Neuronal stem cell (in vitro differentiated cells): ENCODE results near the gene HCFC2.

Experiments used
- DNase-seq: peaks from one replicate; pipeline ENCODE4 v3.0.0-alpha.2; 2013; ENCODE audit warnings: low spot score
- H2AFZ ChIP-seq: one replicate; pipeline ENCODE4 v1.6.1; 2013; ENCODE audit warnings: mild to moderate bottlenecking, low read length, inconsistent platforms
- H2AK5ac ChIP-seq: 2 replicates; pipeline ENCODE4 v1.6.1; 2013; ENCODE audit warnings: low read depth, mild to moderate bottlenecking, inconsistent platforms, low read length, moderate library complexity, mixed read lengths
- H2BK120ac ChIP-seq: 2 replicates; pipeline ENCODE4 v1.6.1; 2013; ENCODE audit warnings: low read depth, mild to moderate bottlenecking, inconsistent platforms, low read length, moderate library complexity, mixed read lengths
- H2BK12ac ChIP-seq: one replicate; pipeline ENCODE4 v1.6.1; 2013; ENCODE audit warnings: low read length, inconsistent platforms
- H2BK15ac ChIP-seq: 2 replicates; pipeline ENCODE4 v1.6.1; 2013; ENCODE audit warnings: mild to moderate bottlenecking, low read length, inconsistent platforms, mixed read lengths
- H2BK5ac ChIP-seq: one replicate; pipeline ENCODE4 v1.6.1; 2013; ENCODE audit warnings: inconsistent platforms, mild to moderate bottlenecking, low read length, moderate library complexity
- H3K14ac ChIP-seq: one replicate; pipeline ENCODE4 v1.6.1; 2013; ENCODE audit warnings: low read length, inconsistent platforms
- H3K18ac ChIP-seq: 2 replicates; pipeline ENCODE4 v1.6.1; 2013; ENCODE audit warnings: low read length, inconsistent platforms
- H3K23ac ChIP-seq: 2 replicates; pipeline ENCODE4 v1.6.1; 2013; ENCODE audit warnings: low read depth, mild to moderate bottlenecking, mixed read lengths, low read length, inconsistent platforms; ENCODE audit not compliant: poor library complexity
- H3K27ac ChIP-seq: replicated peaks from 3 replicates; pipeline ENCODE4 v1.5.1; 2013; ENCODE audit warnings: low read length, inconsistent platforms
- H3K27me3 ChIP-seq, 3 experiments: 2 replicates each; pipeline ENCODE4 v1.6.1; 2013; ENCODE audit warnings: low read length in 3 of 3, mild to moderate bottlenecking in 2 of 3, inconsistent platforms in 1 of 3, low read depth in 1 of 3, mixed read lengths in 1 of 3, moderate library complexity in 1 of 3; ENCODE audit not compliant: control insufficient read depth in 3 of 3, insufficient read depth in 3 of 3
- H3K36me3 ChIP-seq, 2 donors: replicated peaks in 1 of 2; 2 replicates each; pipeline ENCODE4 v1.6.1; 2013; ENCODE audit warnings: low read length in 2 of 2; ENCODE audit not compliant: control insufficient read depth in 2 of 2, insufficient read depth in 2 of 2
- H3K4ac ChIP-seq: 2 replicates; pipeline ENCODE4 v1.6.1; 2013; ENCODE audit warnings: inconsistent platforms, mild to moderate bottlenecking, low read length, moderate library complexity
- H3K4me1 ChIP-seq, 2 donors: 1 replicate in 1 of 2; 2 replicates in 1 of 2; pipeline ENCODE4 v1.6.1; 2013; ENCODE audit warnings: low read length in 2 of 2, low read depth in 1 of 2; ENCODE audit not compliant: control insufficient read depth in 2 of 2, insufficient read depth in 1 of 2
- H3K4me2 ChIP-seq: one replicate; pipeline ENCODE4 v1.6.1; 2013; ENCODE audit warnings: mild to moderate bottlenecking, low read length, inconsistent platforms; ENCODE audit not compliant: insufficient read depth, poor library complexity, severe bottlenecking
- H3K4me3 ChIP-seq, 2 donors: 2 replicates each; pipeline ENCODE4 v1.5.1; 2013; ENCODE audit warnings: low read length in 2 of 2, mild to moderate bottlenecking in 2 of 2, inconsistent platforms in 1 of 2, moderate library complexity in 1 of 2
- H3K79me1 ChIP-seq: one replicate; pipeline ENCODE4 v1.6.1; 2013; ENCODE audit warnings: low read depth, mild to moderate bottlenecking, inconsistent platforms, low read length, moderate library complexity
- H3K9ac ChIP-seq: one replicate; pipeline ENCODE4 v1.6.1; 2013; ENCODE audit warnings: mild to moderate bottlenecking, low read depth, low read length, inconsistent platforms; ENCODE audit not compliant: poor library complexity
- H3K9me3 ChIP-seq, 2 donors: replicated peaks in 1 of 2; 2 replicates each; pipeline versions ENCODE3 to v1.6.1; 2013; ENCODE audit warnings: low read length in 2 of 2, mild to moderate bottlenecking in 2 of 2, inconsistent platforms in 1 of 2, low read depth in 1 of 2, mixed read lengths in 1 of 2, moderate library complexity in 1 of 2; ENCODE audit not compliant: control insufficient read depth in 2 of 2, insufficient read depth in 1 of 2
- H4K8ac ChIP-seq: one replicate; pipeline ENCODE4 v1.6.1; 2013; ENCODE audit warnings: low read depth, mild to moderate bottlenecking, inconsistent platforms, low read length, moderate library complexity
- H4K91ac ChIP-seq: one replicate; pipeline ENCODE4 v1.6.1; 2013; ENCODE audit warnings: low read length, low read depth, mild to moderate bottlenecking, inconsistent platforms; ENCODE audit not compliant: poor library complexity
- WGBS, 2 donors: extraction: QIAGEN DNeasy Blood & Tissue Kit; methylation state at CpG; one replicate each; pipeline ENCODE4 v1.1.7; 2013; ENCODE audit warnings: missing lambda C conversion rate in 2 of 2, mixed read lengths in 1 of 2; ENCODE audit not compliant: insufficient read length in 2 of 2, insufficient replicate concordance in 1 of 2; ENCODE audit errors: extremely low coverage in 2 of 2; 5-methylcytosine and 5-hydroxymethylcytosine counted together

The HCFC2 gene

DNA sequence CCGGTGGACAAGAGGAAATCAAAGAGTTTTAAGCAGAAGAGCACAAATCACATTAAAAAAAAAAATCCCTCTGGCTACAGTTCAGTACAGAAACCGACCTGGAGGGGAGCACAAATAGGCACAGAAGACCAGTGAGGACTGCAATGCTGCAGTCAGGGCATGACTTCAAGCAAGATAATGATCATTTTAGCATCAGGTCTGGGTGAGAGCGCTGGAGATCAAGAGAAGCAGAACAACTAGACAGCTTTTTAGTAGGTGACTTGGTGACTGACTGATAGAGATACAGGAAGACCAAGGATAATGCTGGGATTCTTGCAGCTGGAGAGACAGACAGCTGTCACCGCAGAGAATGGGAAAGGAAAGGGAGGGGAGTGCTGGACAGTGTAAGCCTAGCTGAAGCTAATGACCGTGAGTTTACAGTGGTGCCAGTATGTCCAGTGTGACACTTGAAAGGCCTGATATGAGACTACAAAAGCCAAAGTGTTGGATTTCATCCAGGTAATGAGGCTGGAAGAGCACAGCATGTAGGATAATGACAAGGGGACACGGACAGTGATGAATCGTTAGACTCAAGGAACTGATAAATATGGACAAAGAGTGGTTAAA, 68.1 kb downstream of the HCFC2 start:
- H4K91ac ChIP-seq, result no peak overlapping the region
- no peak overlapping the region for H2AK5ac ChIP-seq
- H3K9ac ChIP-seq, result no peak overlapping the region
- no peaks in the 10 kb centered on the region for H3K27me3 ChIP-seq
- H2BK5ac ChIP-seq, result no peak overlapping the region
- no peak overlapping the region for H2BK12ac ChIP-seq
- WGBS, 2 donors, result no CpG with 5 or more reads among the region's 7 CpGs
- no peak overlapping the region for H2AFZ ChIP-seq
- peaks cover 16 to 78% of the 10 kb centered on the region in 2 donors for H3K36me3 ChIP-seq
- no peak overlapping the region for H3K4me3 ChIP-seq
- peaks cover 4% of the 10 kb centered on the region in 2 donors for H3K4me1 ChIP-seq
- no peak overlapping the region for H3K4me2 ChIP-seq
- no peak overlapping the region for H3K27ac ChIP-seq
- H2BK15ac ChIP-seq, result no peak overlapping the region
- no peak overlapping the region for H3K18ac ChIP-seq
- H3K23ac ChIP-seq, result no peak overlapping the region
- DNase-seq, result no peak
- H3K79me1 ChIP-seq, result peaks cover 4% of the 10 kb centered on the region
- no peak overlapping the region for H2BK120ac ChIP-seq
- H3K9me3 ChIP-seq, result no peaks in the 10 kb centered on the region
- H3K14ac ChIP-seq, result no peak overlapping the region
- no peak overlapping the region for H3K4ac ChIP-seq
- no peak overlapping the region for H4K8ac ChIP-seq

- H3K14ac ChIP-seq, result no peak overlapping the region
- no peaks in the 10 kb centered on the region for H3K27me3 ChIP-seq
- peaks cover 2% of the 10 kb centered on the region for H3K79me1 ChIP-seq
- no peak overlapping the region for H3K27ac ChIP-seq
- no peak overlapping the region for H2AK5ac ChIP-seq
- no peak for DNase-seq
- no peak overlapping the region for H2BK5ac ChIP-seq
- H2BK120ac ChIP-seq, result no peak overlapping the region
- H3K9me3 ChIP-seq, result no peaks in the 10 kb centered on the region
- no peak overlapping the region for H2AFZ ChIP-seq
- H2BK15ac ChIP-seq, result no peak overlapping the region
- no peak overlapping the region for H3K4me3 ChIP-seq
- H3K23ac ChIP-seq, result no peak overlapping the region
- no peak overlapping the region for H3K18ac ChIP-seq
- no peak overlapping the region for H4K91ac ChIP-seq
- H3K4me1 ChIP-seq, result peaks cover 4% of the 10 kb centered on the region in 2 donors
- H4K8ac ChIP-seq, result no peak overlapping the region
- H3K4me2 ChIP-seq, result no peak overlapping the region
- H3K9ac ChIP-seq, result no peak overlapping the region
- H3K4ac ChIP-seq, result no peak overlapping the region
- H2BK12ac ChIP-seq, result no peak overlapping the region
- H3K36me3 ChIP-seq, result peaks cover 15 to 69% of the 10 kb centered on the region in 2 donors
- WGBS, 2 donors, result no CpG with 5 or more reads among the region's 5 CpGs
Observed at GRCh38 chr12:104133321-104133720, 69.0 kb downstream of the HCFC2 start.

DNA sequence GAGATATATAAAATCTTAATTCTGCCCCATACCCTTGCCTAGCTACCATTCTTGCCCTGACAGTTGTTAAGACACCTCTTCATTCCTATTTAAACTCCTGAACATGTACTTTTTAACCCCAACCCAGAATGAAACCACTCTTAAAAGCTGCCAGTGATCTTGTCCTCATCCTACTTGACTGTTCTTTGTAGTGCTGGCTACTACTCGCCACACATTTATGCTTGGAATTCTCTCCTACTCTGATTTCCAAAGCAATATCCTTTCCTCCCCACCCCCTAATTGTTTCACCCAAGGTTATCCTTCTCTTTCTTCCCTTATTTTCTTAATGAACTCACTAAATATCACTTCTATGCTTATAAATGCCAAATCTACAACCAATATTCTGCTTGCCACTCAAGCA, 69.5 kb downstream of the HCFC2 start:
- Histone ChIP-seq H3K18ac (no peak overlapping the region), H3K36me3 (peaks cover 15 to 65% of the 10 kb centered on the region in 2 donors), H3K23ac (no peak overlapping the region), H2BK5ac (no peak overlapping the region), H3K9me3 (no peaks in the 10 kb centered on the region), H3K4me2 (no peak overlapping the region), H2BK120ac (no peak overlapping the region), H4K8ac (no peak overlapping the region), H3K4me1 (peaks cover 8 to 9% of the 10 kb centered on the region in 2 donors), H2BK12ac (no peak overlapping the region), H2AK5ac (no peak overlapping the region), H3K79me1 (peaks cover 2% of the 10 kb centered on the region), H2AFZ (no peak overlapping the region), H3K9ac (no peak overlapping the region), H3K4me3 (no peak overlapping the region), H3K27ac (no peak overlapping the region), H3K27me3 (no peaks in the 10 kb centered on the region), H3K14ac (no peak overlapping the region), H4K91ac (no peak overlapping the region), H2BK15ac (no peak overlapping the region), H3K4ac (no peak overlapping the region)
- no peak for DNase-seq
- WGBS, 2 donors, result no CpG with 5 or more reads among the region's 1 CpG

- WGBS, 2 donors, result no CpG with 5 or more reads among the region's 1 CpG
Observed at GRCh38 chr12:104134882-104135281, 70.6 kb downstream of the HCFC2 start.

More at GRCh38 chr12:104134882-104135281, 70.6 kb downstream of the HCFC2 start:
- H3K9me3 ChIP-seq, result no peaks in the 10 kb centered on the region
- no peaks in the 10 kb centered on the region for H3K27me3 ChIP-seq
- H3K4ac ChIP-seq, result no peak overlapping the region
- H3K14ac ChIP-seq, result no peak overlapping the region
- no peak overlapping the region for H2BK120ac ChIP-seq
- no peak overlapping the region for H4K91ac ChIP-seq
- H2AK5ac ChIP-seq, result no peak overlapping the region
- H3K9ac ChIP-seq, result no peak overlapping the region
- H2BK12ac ChIP-seq, result no peak overlapping the region
- H3K4me3 ChIP-seq, result no peak overlapping the region
- H3K79me1 ChIP-seq, result peaks cover 2% of the 10 kb centered on the region
- H2AFZ ChIP-seq, result no peak overlapping the region
- no peak overlapping the region for H4K8ac ChIP-seq
- H3K23ac ChIP-seq, result no peak overlapping the region
- peaks cover 12 to 55% of the 10 kb centered on the region in 2 donors for H3K36me3 ChIP-seq
- no peak for DNase-seq
- H3K27ac ChIP-seq, result no peak overlapping the region
- peaks cover 9 to 11% of the 10 kb centered on the region in 2 donors for H3K4me1 ChIP-seq
- no peak overlapping the region for H3K18ac ChIP-seq
- no peak overlapping the region for H2BK5ac ChIP-seq
- H2BK15ac ChIP-seq, result no peak overlapping the region
- no peak overlapping the region for H3K4me2 ChIP-seq
